GM19240 (cell line): ENCODE measurements around the gene KRT36.

Experiments
- DNase-seq: peaks from one replicate; pipeline ENCODE4 v3.0.0; 2011; ENCODE audit warnings: low spot score; ENCODE audit not compliant: insufficient read length

Gene KRT36

GRCh38 chr17:41522301-41523224, 32.9 kb upstream of the KRT36 start:
- no peak for DNase-seq

DNA sequence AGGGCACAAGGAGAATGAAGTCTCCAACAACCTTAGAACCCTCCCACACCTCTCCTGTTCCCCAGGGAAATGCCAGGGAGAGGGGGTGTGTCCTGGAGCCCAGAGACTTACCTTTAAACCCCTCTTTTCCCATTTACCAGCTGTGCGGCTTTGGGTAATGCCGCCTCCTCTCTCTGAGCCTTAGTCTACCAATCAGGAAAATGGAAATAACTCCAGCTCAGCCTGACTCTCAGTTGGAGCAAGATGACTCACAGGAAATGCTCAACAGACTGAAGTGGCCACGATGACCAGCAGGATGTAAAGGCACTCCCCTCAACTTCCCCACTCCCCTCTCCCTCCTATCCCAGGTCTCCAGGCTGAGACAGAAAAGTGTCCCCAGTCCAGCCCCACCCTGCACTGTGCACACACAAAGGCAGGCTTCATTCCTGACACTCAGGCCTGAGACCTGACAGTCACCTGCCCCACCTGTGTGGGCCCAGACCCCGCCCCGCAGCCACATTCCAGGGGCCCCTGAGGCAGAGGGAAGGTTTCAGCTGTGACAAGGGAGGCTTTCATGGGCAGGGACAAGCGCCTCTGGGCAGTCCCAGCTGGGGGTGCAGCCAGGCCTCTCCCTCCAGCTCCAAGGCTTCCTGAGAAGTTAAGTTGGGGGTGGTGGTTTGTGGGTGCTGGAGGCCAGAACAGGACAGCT, 32.0 kb upstream of the KRT36 start:
- no peak for DNase-seq

- DNase-seq, result no peak
Measured at GRCh38 chr17:41520821-41521521, 31.3 kb upstream of the KRT36 start.

GRCh38 chr17:41519501-41520224, 30.0 kb upstream of the KRT36 start:
- DNase-seq, result no peak

DNA sequence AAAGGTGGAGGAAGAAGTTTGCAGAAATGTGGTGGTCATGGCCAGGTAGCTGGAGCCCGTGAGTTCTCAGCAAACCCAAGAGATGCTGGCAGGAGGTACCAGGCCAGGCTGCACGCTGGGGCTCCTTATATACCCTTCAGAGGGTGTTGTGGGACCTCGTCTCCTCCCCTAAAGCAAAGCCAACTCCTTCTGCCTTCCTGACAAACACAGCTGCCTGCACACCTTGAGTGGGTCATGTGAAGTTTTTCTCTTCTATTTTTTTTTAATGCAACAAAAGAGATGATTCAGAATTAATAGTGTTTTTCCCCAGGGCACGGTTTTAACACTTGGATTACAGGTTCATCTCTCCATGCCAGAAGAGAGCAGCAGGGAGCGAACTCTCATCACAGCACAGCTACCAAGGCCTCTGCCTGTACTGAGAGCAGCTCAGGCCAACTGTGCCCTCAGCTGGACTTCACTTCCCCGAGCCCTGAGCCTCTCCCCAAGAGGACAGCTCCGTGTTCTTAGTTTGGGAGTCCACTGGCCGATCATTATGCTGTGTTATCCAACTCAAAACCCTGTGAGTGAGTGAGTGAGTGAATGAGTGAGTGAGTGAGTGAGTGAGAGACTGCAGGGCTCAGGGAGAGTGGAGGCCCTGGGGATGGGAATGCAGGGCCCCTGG, 29.2 kb upstream of the KRT36 start, which contains the start of gene KRT15:
Gene KRT15, minus strand, starts transcription at position 102 of the 661 bp plus-strand sequence. Its CDS starts 63 bp downstream, at position 39.
- no peak for DNase-seq

DNA sequence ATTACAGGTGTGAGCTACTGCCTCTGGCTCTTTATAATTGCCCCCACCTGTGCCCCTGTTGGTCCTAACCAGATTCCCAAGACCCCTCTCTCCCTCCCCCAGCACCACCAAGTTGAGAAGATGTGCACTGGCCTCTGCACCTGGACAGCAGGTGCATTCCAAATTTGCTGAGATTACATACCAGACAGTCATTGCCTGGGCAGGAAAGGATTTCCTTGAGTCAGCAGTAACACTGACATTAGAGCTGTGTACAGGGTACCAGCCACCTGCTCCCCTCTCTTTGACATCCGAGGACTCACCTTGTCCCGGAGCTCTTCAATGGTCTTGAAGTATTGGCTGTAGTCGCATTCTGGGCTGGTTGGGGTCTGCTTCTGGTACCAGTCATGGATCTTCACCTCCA, 28.3 kb upstream of the KRT36 start:
- no peak for DNase-seq

- DNase-seq, result no peak
Measured at GRCh38 chr17:41516830-41517283, 27.1 kb upstream of the KRT36 start.

DNA sequence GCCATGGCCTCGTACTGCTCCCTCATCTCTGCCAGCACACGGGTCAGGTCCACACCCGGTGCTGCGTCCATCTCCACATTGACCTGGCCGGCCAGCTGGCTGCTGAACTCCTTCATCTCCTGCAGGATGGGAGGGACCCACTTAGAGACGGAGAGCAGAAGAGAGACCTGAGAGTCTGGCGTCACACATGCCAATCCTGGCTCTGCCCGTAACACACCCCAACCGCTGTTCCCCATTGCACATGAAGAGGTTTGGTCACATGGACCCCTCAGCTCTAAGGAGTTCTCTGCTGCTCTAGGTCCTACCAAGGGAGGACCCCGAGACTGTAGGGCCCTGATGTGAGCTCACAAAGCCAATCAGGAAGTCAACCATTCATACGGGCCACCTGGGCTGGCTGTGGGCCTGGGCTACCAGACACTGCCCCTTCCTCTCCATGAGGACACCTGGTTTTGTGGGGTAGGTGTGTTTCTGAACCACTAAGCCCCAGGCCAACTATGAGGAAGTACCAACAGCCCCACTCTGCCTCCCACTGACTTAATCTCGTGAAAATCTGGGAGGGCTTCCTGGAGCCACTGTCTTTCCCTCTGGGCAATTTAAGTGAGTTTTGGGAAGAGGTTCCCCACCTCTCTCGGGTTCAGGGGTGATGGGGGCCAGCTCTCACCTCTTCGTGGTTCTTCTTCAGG, 26.6 kb upstream of the KRT36 start:
- no peak for DNase-seq

GRCh38 chr17:41513168-41513547, 23.4 kb upstream of the KRT36 start:
- DNase-seq, result no peak

GRCh38 chr17:41512546-41513167, 22.9 kb upstream of the KRT36 start:
- no peak for DNase-seq

DNA sequence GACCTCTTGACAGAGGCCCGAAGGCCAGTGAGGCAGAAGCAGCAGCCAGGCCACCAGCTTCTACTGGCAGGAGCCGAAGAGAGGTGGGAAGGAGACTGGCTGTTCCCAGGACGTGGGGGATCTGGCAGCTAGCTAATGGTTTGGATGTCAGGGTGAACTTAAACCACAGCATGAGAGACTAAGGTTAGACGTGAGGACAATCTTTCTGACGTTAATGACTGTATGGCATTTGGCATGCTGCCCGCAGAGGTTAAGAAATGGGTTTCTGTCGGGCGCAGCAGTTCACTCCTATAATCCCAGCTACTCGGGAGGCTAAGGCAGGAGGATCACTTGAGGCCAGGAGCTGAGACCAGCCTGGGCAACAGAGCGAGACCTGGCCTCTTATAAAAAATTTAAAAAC, 22.0 kb upstream of the KRT36 start:
- no peak for DNase-seq

DNA sequence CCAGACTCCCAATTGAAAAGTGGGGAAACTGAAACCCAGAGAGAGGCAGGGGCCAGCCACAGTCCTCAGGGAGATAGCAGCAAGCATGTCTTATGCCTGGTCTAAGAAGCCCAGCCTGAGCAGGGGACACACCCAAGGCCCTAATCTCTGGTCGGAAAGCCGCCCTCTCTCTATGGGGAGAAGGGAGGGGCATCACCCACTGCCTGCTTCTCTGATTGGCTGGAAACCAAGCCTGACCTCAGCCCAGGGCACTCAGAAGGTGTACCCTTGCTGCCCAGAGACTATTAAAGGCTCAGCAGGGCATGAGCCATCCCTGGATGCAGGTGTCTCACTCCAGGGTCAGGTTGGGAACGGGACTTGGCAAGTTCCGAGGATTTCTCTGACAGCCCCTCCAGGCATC, 21.4 kb upstream of the KRT36 start:
- no peak for DNase-seq

- no peak for DNase-seq
Measured at GRCh38 chr17:41510251-41511065, 20.7 kb upstream of the KRT36 start.

DNA sequence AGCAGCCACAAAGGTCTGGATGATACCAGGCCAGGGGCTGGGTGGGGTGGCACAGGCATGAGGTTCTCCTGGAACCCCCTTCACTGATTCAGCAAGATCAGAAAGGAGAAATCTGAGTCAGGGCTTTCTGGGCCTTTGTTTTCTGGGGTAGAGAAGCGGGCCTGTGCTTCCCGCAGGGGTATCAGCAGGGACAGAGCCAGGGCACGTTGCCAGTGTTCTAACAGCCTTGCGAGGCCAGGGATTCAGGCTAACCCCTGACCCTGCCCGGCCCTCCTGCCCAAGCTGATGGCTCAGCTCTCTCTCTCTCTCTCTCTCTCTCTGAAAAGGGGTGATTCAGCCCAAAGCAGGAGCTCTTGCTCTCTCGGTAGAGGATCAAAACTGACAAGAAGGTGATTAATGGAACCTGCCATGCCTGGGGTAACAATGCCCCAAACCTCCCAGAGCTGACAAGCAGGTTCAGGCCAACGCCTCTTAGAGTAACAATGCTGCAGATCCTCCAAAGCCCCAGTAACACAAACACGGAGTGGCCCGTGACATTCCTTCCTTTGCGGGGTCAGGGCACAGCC, 17.7 kb upstream of the KRT36 start:
- no peak for DNase-seq

GRCh38 chr17:41505809-41506767, 16.4 kb upstream of the KRT36 start:
- DNase-seq, result no peak

DNA sequence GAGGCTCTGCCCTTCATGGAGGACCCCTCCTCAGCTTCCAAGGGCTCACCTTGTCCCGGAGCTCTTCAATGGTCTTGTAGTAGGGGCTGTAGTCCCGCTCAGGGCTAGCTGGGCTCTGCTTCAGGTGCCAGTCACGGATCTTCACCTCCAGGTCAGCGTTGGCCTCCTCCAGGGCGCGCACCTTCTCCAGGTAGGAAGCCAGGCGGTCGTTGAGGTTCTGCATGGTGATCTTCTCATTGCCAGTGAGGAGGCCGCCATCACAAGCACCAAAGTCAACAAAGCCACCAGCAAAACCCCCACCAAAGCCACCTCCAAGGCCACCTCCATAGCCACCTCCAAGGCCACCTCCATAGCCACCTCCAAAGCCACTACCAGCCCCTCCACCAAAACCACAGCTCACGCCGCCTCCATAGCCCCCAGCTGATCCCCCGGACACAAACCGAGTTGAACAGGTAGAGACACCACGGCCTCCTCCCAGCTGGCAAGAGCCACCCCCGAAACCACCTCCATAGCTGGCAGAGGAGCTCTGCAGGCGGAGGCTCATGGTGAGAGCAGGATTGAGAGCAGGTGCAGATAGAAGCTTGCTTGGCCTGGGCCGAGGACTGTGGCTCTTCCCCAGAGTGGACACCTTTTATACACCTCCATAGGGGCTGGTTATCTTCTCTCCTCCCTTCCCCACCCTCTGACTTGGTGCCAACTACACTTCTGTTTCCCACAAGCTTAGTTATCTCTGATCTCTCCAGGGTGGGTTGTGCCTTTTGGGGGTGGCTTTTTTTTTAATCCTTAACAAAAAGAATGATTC, 15.5 kb upstream of the KRT36 start, which contains the start of gene KRT13:
Gene KRT13, minus strand, starts transcription at position 606 of the 802 bp plus-strand sequence. Its CDS starts 62 bp downstream, at position 544.
- no peak for DNase-seq
